Kidney (tissue), 14 donors: ENCODE measurements around the gene NAALAD2. TPM values are rescaled to one million over a fixed set of nuclear protein-coding genes. Genes with fewer than 3 reads are reported as not detected.
A peak's percentile ranks its signal among the peaks of the same experiment; 100 is the strongest.

Experiments
- DNase-seq, 5 donors: peaks; one replicate each; pipeline ENCODE4 v3.0.0-alpha.2; 2013 to 2020
- FAIRE-seq: peaks from 2 replicates; lab custom pipeline; 2012; peaks lifted over from hg19 to GRCh38; lab: Jason Lieb, UNC
- H3K27ac ChIP-seq, 2 donors: one replicate each; pipeline ENCODE4 v1.7.0; 2013; ENCODE audit warnings: low read depth in 2 of 2, low read length in 2 of 2, inconsistent platforms in 1 of 2
- H3K27me3 ChIP-seq: one replicate; pipeline ENCODE4 v1.7.1; 2013; ENCODE audit warnings: low read length, inconsistent platforms; ENCODE audit not compliant: control insufficient read depth, insufficient read depth
- H3K36me3 ChIP-seq, 3 donors: one replicate each; pipeline versions ENCODE4 v1.7.0 to v1.7.1; 2013; ENCODE audit warnings: low read length in 3 of 3, control low read depth in 1 of 3, inconsistent platforms in 1 of 3; ENCODE audit not compliant: insufficient read depth in 3 of 3, control insufficient read depth in 2 of 3
- H3K4me1 ChIP-seq, 3 donors: one replicate each; pipeline versions ENCODE4 v1.7.0 to v1.7.1; 2013; ENCODE audit warnings: low read length in 3 of 3, inconsistent platforms in 1 of 3, low read depth in 1 of 3; ENCODE audit not compliant: control insufficient read depth in 2 of 3, insufficient read depth in 2 of 3
- H3K4me3 ChIP-seq, 3 donors: one replicate each; pipeline versions ENCODE4 v1.7.0 to v1.8.1; 2013; ENCODE audit warnings: low read length in 3 of 3, control low read depth in 1 of 3, inconsistent platforms in 1 of 3
- H3K9ac ChIP-seq, 3 donors: one replicate each; pipeline versions ENCODE4 v1.7.0 to v1.7.1; 2013; ENCODE audit warnings: low read length in 3 of 3, control low read depth in 1 of 3, inconsistent platforms in 1 of 3
- H3K9me3 ChIP-seq, 3 donors: one replicate each; pipeline versions ENCODE4 v1.7.0 to v1.7.1; 2013; ENCODE audit warnings: low read length in 3 of 3, control low read depth in 1 of 3, inconsistent platforms in 1 of 3; ENCODE audit not compliant: control insufficient read depth in 2 of 3, insufficient read depth in 1 of 3
- CTCF ChIP-seq: IDR thresholded peaks from 3 replicates; pipeline ENCODE4 v1.5.1; 2012; ENCODE audit warnings: mild to moderate bottlenecking, moderate library complexity, borderline replicate concordance; ENCODE audit not compliant: insufficient read depth; ENCODE audit errors: extremely low read depth
- intact Hi-C: fragments of 100-400 bp; cut with DNase I; formaldehyde crosslinking; loops from one replicate; pipeline ENCODE4 v1.11.1; 2022
- polyA plus RNA-seq: library from polyadenylated mRNA; stranded (reverse); fragments of 350-450 nt; fragmentation: Illumina TruSeq; extraction: RNeasy Lipid Tissue Mini Kit (QIAGEN cat#74804); gene quantifications from one replicate; pipeline ENCODE4 v1.2.3, GENCODE V29; 2014; ENCODE audit warnings: low read depth, low replicate concordance; ENCODE audit not compliant: insufficient read depth
- total RNA-seq: library from RNA; stranded (reverse); fragmentation: NEBNext Ultra II Directional; extraction: Animal tissue kit (Norgen Biotek cat#: 25700); gene quantifications from one replicate; pipeline ENCODE4 v1.2.1, GENCODE V29; 2021
- donor health status: control.
- donor health status: control.
- donor health status: control.
- donor health status: control.
- donor health status: control.
- donor health status: DM: yes; HTN: yes; CAD: no.
- donor health status: Normal renal cell carcinoma (clear cell type).

NAALAD2 gene
- total and polyA plus RNA-seq, 2 donors from 2014 or later = 1.5 to 2.0 TPM

GRCh38 chr11:90197377-90197776, 62.9 kb downstream of the NAALAD2 start:
- Histone ChIP-seq H3K4me1 (no peaks in the 10 kb centered on the region), H3K9me3 (no peaks in the 10 kb centered on the region), H3K9ac (no peak overlapping the region), H3K4me3 (no peak overlapping the region), H3K27me3 (no peaks in the 10 kb centered on the region), H3K27ac (no peak overlapping the region), H3K36me3 (peaks cover 0 to 5% (median 0%) of the 10 kb centered on the region in 3 donors)
- TF ChIP-seq CTCF = no peak
- no peak for DNase-seq
- intact Hi-C loops = no loop called here
- FAIRE-seq = no peak

GRCh38 chr11:90202342-90202741, 67.9 kb downstream of the NAALAD2 start:
- H3K9ac ChIP-seq = no peak overlapping the region
- DNase-seq (no peak), FAIRE-seq (no peak)
- H3K36me3 ChIP-seq = peaks cover 0 to 12% (median 8%) of the 10 kb centered on the region in 3 donors
- no peaks in the 10 kb centered on the region for H3K27me3 ChIP-seq
- H3K9me3 ChIP-seq = no peaks in the 10 kb centered on the region
- no peak overlapping the region for H3K27ac ChIP-seq
- H3K4me3 ChIP-seq = no peak overlapping the region
- intact Hi-C loops = no loop called here
- TF ChIP-seq CTCF = no peak
- H3K4me1 ChIP-seq = no peaks in the 10 kb centered on the region

GRCh38 chr11:90204407-90204806, 69.9 kb downstream of the NAALAD2 start:
- Histone ChIP-seq H3K9ac (no peak overlapping the region), H3K27me3 (no peaks in the 10 kb centered on the region), H3K4me3 (no peak overlapping the region), H3K36me3 (peaks cover 0 to 12% (median 6%) of the 10 kb centered on the region in 3 donors), H3K4me1 (no peaks in the 10 kb centered on the region), H3K9me3 (no peaks in the 10 kb centered on the region), H3K27ac (no peak overlapping the region)
- intact Hi-C loops = no loop called here
- no peak for FAIRE-seq
- DNase-seq = peak in 1 of 5 donors; percentile 14
- TF ChIP-seq CTCF = no peak
